SK-N-SH treated with all-trans-retinoic acid at 6 μM for 48 hours (cell line): ENCODE measurements around the gene SDC3.

ENCODE experiments used
- ATAC-seq: fragments of 200-7000 bp; cut with Tn5 transposase; 3 replicates; pipeline ENCODE4 v1.9.1; 2020; ENCODE audit warnings: mild to moderate bottlenecking, moderate library complexity
- ARNTL ChIP-seq: fragments of 450-650 bp; formaldehyde crosslinking; IDR thresholded peaks from 2 replicates; pipeline ENCODE4 v1.5.0; 2020; ENCODE audit warnings: low read depth, mild to moderate bottlenecking, moderate library complexity, borderline replicate concordance
- BACH2 ChIP-seq: fragments of 250-450 bp; sonication (Bioruptor Pico); IDR thresholded peaks from 2 replicates; pipeline ENCODE4 v1.9.0; 2021; ENCODE audit warnings: mild to moderate bottlenecking, borderline replicate concordance
- CREB5 ChIP-seq: fragments of 250-450 bp; sonication (Bioruptor Pico); IDR thresholded peaks from 2 replicates; pipeline ENCODE4 v1.5.1; 2020; ENCODE audit warnings: low read depth, mild to moderate bottlenecking, moderate library complexity
- CSDC2 ChIP-seq: fragments of 250-450 bp; sonication (Bioruptor Pico); IDR thresholded peaks from 2 replicates; pipeline ENCODE4 v1.5.0; 2020; ENCODE audit warnings: mild to moderate bottlenecking, moderate library complexity
- CSRNP3 ChIP-seq: fragments of 250-450 bp; sonication (Bioruptor Pico); IDR thresholded peaks from 2 replicates; pipeline ENCODE4 v1.5.1; 2021; ENCODE audit warnings: mild to moderate bottlenecking, moderate library complexity
- ESRRG ChIP-seq: fragments of 250-450 bp; sonication (Bioruptor Pico); IDR thresholded peaks from 2 replicates; pipeline ENCODE4 v1.6.1; 2021; ENCODE audit warnings: mild to moderate bottlenecking
- ISL1 ChIP-seq: fragments of 250-450 bp; sonication (Bioruptor Pico); IDR thresholded peaks from 2 replicates; pipeline ENCODE4 v2.1.2; 2022; ENCODE audit warnings: mild to moderate bottlenecking, moderate library complexity
- OSR1 ChIP-seq: fragments of 250-450 bp; sonication (Bioruptor Pico); IDR thresholded peaks from 2 replicates; pipeline ENCODE4 v1.8.0; 2022; ENCODE audit warnings: moderate library complexity, mild to moderate bottlenecking, inconsistent platforms
- PATZ1 ChIP-seq: fragments of 250-450 bp; sonication (Bioruptor Pico); IDR thresholded peaks from 2 replicates; pipeline ENCODE4 v1.8.0; 2020; ENCODE audit warnings: mild to moderate bottlenecking, moderate library complexity, borderline replicate concordance
- POU6F1 ChIP-seq: fragments of 250-450 bp; sonication (Bioruptor Pico); IDR thresholded peaks from 2 replicates; pipeline ENCODE4 v1.8.0; 2021; ENCODE audit warnings: low read depth, mild to moderate bottlenecking, moderate library complexity, borderline replicate concordance
- PPARA ChIP-seq: fragments of 250-450 bp; sonication (Bioruptor Pico); IDR thresholded peaks from 2 replicates; pipeline ENCODE4 v1.5.0; 2020; ENCODE audit warnings: mild to moderate bottlenecking, borderline replicate concordance
- RARB ChIP-seq: fragments of 250-450 bp; sonication (Bioruptor Pico); IDR thresholded peaks from 2 replicates; pipeline ENCODE4 v1.8.0; 2021; ENCODE audit warnings: mild to moderate bottlenecking, moderate library complexity
- SNAI2 ChIP-seq: fragments of 250-450 bp; sonication (Bioruptor Pico); IDR thresholded peaks from 2 replicates; pipeline ENCODE4 v1.5.0; 2020; ENCODE audit warnings: mild to moderate bottlenecking, moderate library complexity
- TCF4 ChIP-seq: fragments of 250-450 bp; sonication (Bioruptor Pico); IDR thresholded peaks from 2 replicates; pipeline ENCODE4 v1.8.0; 2021; ENCODE audit warnings: mild to moderate bottlenecking, moderate library complexity, borderline replicate concordance
- TOX ChIP-seq: fragments of 250-450 bp; sonication (Bioruptor Pico); IDR thresholded peaks from 2 replicates; pipeline ENCODE4 v1.8.0; 2021; ENCODE audit warnings: mild to moderate bottlenecking, moderate library complexity, borderline replicate concordance
- TSHZ2 ChIP-seq: fragments of 250-450 bp; sonication (Bioruptor Pico); IDR thresholded peaks from 2 replicates; pipeline ENCODE4 v1.5.0; 2020; ENCODE audit warnings: mild to moderate bottlenecking, moderate library complexity
- ZC3H10 ChIP-seq: fragments of 250-450 bp; sonication (Bioruptor Pico); IDR thresholded peaks from 2 replicates; pipeline ENCODE4 v1.5.1; 2021; ENCODE audit warnings: mild to moderate bottlenecking, moderate library complexity
- ZFP30 ChIP-seq: fragments of 450-650 bp; formaldehyde crosslinking; IDR thresholded peaks from 2 replicates; pipeline ENCODE4 v1.5.0; 2022; ENCODE audit warnings: mild to moderate bottlenecking, moderate library complexity
- ZNF565 ChIP-seq: fragments of 450-650 bp; formaldehyde crosslinking; conservative IDR thresholded peaks from 2 replicates; pipeline ENCODE4 v1.5.0; 2020; ENCODE audit warnings: low read depth, mild to moderate bottlenecking, moderate library complexity
- ZNF70 ChIP-seq: fragments of 450-650 bp; formaldehyde crosslinking; IDR thresholded peaks from 2 replicates; pipeline ENCODE4 v1.5.0; 2020; ENCODE audit warnings: mild to moderate bottlenecking, moderate library complexity
- ZNF8 ChIP-seq: fragments of 450-650 bp; formaldehyde crosslinking; IDR thresholded peaks from 2 replicates; pipeline ENCODE4 v1.5.0; 2020; ENCODE audit warnings: mild to moderate bottlenecking, moderate library complexity

Gene SDC3

GRCh38 chr1:30950700-30951099 is 42.1 kb upstream of the SDC3 start:
- ATAC-seq = no peak
- no peak for TF ChIP-seq OSR1 (CRISPR knock-in tag)
- no peak for TF ChIP-seq CREB5
- no peak for TF ChIP-seq ZNF70 (CRISPR knock-in tag)
- no peak for TF ChIP-seq TCF4 (CRISPR knock-in tag)
- no peak for TF ChIP-seq ZFP30 (CRISPR knock-in tag)
- TF ChIP-seq RARB (CRISPR knock-in tag) = no peak
- no peak for TF ChIP-seq BACH2 (CRISPR knock-in tag)
- no peak for TF ChIP-seq ZNF8 (CRISPR knock-in tag)
- no peak for TF ChIP-seq CSRNP3 (CRISPR knock-in tag)
- no peak for TF ChIP-seq ESRRG (CRISPR knock-in tag)
- TF ChIP-seq POU6F1 (CRISPR knock-in tag) = no peak
- TF ChIP-seq ARNTL (CRISPR knock-in tag) = no peak
- TF ChIP-seq ZNF565 (CRISPR knock-in tag) = no peak
- no peak for TF ChIP-seq ISL1 (CRISPR knock-in tag)
- no peak for TF ChIP-seq TOX

GRCh38 chr1:30950053-30950452 is 41.5 kb upstream of the SDC3 start:
- no peak for ATAC-seq
- no peak for TF ChIP-seq ESRRG (CRISPR knock-in tag)

GRCh38 chr1:30949487-30949838 is 40.9 kb upstream of the SDC3 start:
- ATAC-seq = peak; percentile 24; the same call in 2 of the 3 replicates

- peak; percentile 93 for ATAC-seq
These were observed 40.4 kb upstream of the SDC3 start for GRCh38 chr1:30948813-30949486.

- no peak for ATAC-seq
- TF ChIP-seq ISL1 (CRISPR knock-in tag) = no peak
- TF ChIP-seq ARNTL (CRISPR knock-in tag) = no peak
- no peak for TF ChIP-seq CREB5
- TF ChIP-seq TOX = no peak
- TF ChIP-seq BACH2 (CRISPR knock-in tag) = no peak
- TF ChIP-seq CSRNP3 (CRISPR knock-in tag) = no peak
- no peak for TF ChIP-seq TSHZ2 (CRISPR knock-in tag)
- no peak for TF ChIP-seq SNAI2 (CRISPR knock-in tag)
- no peak for TF ChIP-seq PATZ1
- no peak for TF ChIP-seq ZC3H10 (CRISPR knock-in tag)
- no peak for TF ChIP-seq CSDC2
- no peak for TF ChIP-seq TCF4 (CRISPR knock-in tag)
- TF ChIP-seq PPARA (CRISPR knock-in tag) = no peak
- TF ChIP-seq ESRRG (CRISPR knock-in tag) = no peak
- TF ChIP-seq ZFP30 (CRISPR knock-in tag) = no peak
- TF ChIP-seq ZNF565 (CRISPR knock-in tag) = no peak
- no peak for TF ChIP-seq ZNF70 (CRISPR knock-in tag)
These were observed 39.7 kb upstream of the SDC3 start for GRCh38 chr1:30948278-30948677.
